GM19397 (cell line): ENCODE data around the gene TLE4.
A peak's percentile ranks its signal among the peaks of the same experiment; 100 is the strongest.
"Not testable (repeated sequence)": the region's sequence is repeated elsewhere in the genome, so short reads cannot be mapped to it uniquely, and the experiment has no call there.

Experiments
- ATAC-seq: cut with Tn5 transposase; IDR thresholded peaks from one replicate; pipeline ENCODE4 v1.9.1; 2021; ENCODE audit warnings: mild to moderate bottlenecking, moderate library complexity; ENCODE audit not compliant: unreplicated experiment

TLE4 gene

GRCh38 chr9:79709743-79710674, 138.2 kb downstream of the TLE4 start:
- no peak for ATAC-seq

DNA sequence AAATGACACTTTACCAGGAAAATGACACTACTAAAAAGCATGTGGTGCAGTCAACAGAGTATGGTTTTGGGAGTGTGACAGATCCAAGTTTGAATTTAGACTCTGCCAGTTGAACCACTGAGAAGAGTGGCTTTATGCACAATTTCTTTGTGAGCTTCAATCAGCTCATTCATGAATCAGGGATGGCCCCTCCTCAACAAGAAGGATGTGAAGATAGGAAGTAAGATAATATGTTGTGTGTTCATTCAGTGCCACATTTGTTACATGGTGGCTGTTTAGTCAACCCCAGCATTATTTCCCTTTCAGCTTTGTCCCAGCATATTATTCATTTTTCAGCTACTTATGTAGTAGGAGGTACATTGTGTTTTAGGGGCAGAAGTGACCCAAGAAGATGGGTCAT, 140.1 kb downstream of the TLE4 start:
- no peak for ATAC-seq

GRCh38 chr9:79719021-79719420, 147.3 kb downstream of the TLE4 start:
- ATAC-seq = no peak

DNA sequence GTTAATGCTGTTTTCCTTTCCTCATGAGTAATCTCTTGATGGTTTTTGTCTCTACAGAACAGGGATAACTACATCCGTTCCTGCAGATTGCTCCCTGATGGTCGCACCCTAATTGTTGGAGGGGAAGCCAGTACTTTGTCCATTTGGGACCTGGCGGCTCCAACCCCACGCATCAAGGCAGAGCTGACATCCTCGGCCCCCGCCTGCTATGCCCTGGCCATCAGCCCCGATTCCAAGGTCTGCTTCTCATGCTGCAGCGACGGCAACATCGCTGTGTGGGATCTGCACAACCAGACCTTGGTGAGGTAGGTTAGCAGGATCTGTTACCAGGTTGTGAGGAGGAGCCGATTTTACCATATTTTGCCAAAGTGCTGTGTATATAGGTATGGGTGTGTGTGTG, 148.2 kb downstream of the TLE4 start:
- ATAC-seq = no peak

DNA sequence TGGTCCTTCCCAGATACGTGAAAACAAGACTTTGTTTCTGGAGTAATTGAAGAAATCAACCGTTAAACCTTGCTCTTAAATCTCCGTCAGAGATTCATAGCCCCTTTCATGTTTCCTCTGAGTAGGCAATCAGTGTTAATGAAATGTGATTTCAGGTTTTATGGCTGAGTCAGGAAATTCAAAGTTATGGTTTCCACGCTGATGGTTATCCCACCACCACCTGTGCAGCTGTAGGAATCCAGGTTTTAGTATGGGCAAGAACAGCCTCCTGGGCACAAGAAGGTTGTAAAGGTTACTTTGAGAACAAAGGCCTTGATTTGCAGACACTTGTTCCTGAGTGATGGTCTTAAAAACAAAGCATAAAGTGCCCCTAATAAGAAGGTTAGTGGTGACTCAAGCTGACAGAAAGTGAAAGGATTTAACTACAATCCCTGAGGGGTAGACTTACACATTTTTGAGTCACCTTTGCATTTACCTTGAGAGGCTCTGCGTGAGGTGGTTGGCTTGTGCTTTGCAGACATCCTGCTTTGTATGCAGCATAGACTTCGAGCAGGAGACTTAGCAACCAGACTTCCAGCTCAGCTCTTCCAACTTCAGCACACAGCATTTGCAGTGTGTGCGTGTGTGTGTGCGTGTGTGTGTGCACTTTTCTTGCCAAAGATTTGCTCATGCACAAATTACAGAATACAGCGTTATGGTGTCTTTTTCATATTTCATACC, 159.6 kb downstream of the TLE4 start:
- peak; percentile 76 for ATAC-seq

DNA sequence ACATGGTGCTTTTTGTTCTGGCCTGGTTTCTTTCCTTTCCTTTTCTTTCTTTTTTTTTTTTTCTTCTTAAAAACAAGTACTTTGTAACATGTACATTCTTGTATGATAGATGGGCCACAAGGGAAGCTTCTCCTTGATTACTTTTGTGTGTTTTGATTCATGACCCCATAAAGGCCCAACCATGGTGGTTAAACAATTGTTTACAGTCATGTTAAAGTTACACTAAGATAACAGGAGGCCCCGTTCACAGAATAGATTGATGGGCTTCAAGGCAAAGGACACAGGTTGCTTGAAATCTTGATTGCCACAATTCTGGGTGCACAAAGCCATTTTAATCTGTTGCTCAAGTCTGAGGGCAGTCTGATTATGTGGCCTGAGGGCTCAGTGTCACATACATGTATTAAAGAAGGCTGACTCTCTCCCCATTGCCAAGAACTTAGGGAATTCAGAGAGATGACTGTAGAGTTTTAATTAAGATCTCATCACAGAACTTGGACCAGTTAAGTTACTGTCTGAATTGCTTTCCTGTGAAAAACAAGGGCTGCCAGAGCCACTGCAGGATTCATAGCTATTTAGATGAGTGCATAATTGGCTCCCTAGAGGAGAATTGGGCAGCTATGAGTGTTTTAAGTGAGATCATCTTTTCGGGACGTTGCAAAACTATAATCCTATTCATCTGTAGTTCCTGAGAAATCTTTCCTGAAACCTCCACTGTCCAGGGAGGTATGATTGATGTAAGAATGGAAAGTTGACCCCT, 163.4 kb downstream of the TLE4 start:
- ATAC-seq = no peak

GRCh38 chr9:79736051-79736450, 164.3 kb downstream of the TLE4 start:
- no peak for ATAC-seq

- ATAC-seq = no peak
These were observed 169.6 kb downstream of the TLE4 start for GRCh38 chr9:79741381-79741780.

- ATAC-seq = no peak
These were observed 170.5 kb downstream of the TLE4 start for GRCh38 chr9:79742110-79742721.

DNA sequence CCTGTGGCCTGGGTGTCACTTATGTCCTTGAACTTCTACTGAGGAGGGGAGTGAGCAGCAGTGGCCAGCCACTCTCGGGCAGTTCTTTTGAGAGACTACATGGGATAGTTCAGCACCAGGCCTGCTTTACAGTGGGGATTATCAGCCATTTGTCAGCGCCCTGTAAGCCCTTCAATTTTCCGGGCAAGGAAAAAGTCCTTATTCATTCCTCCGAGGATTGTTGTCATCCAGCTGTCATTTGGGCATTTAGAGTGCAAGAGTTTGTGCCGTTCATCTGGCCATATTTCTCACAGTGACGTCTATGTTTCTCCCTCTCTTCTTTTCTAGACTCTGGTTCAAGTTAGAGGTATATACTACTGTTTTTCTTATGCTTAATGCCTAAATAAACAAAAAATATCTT, 172.8 kb downstream of the TLE4 start:
- no peak for ATAC-seq

- ATAC-seq = no peak
These were observed 174.1 kb downstream of the TLE4 start for GRCh38 chr9:79745752-79746336.

DNA sequence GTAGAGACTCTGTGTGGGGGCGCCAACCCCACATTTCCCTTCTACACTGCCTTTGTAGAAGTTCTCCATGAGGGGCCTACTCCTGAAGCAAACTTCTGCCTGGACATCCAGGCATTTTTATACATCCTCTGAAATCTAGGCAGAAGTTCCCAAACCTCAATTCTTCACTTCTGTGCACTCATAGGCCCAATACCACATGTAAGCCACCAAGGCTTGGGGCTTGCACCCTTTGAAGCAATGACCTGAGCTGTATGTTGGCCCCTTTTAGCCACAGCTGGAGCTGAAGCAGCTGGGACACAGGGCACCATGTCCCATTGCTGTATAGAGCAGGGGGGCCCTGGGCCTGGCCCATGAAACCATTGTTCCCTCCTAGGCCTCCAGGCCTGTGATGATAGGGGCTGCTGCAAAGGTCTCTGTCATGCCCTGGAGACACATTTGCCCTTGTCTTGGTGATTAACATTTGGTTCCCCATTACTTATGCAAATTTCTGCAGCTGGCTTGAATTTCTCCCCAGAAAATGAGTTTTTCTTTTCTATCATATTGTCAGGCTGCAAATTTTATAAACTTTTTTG, 180.2 kb downstream of the TLE4 start:
- ATAC-seq = not testable (repeated sequence)

DNA sequence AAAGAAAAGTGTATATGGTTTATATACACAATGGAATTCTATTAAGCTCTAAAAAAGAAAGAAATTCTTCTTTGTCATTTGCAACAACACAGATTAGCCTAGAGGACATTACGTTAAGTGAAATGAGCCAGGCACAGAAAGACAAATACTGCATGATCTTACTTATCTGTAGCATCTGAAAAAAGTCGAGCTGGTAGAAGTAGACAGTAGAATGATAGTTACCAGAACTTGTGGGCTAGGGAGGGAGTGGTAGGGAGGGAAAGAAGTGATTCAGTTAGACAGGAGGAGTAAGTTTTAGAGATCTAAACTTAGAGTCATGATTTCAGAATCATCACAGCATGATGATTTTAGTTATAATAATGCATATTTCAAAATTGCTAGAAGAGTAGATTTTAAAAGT, 184.6 kb downstream of the TLE4 start:
- ATAC-seq = no peak

- ATAC-seq = no peak
These were observed 185.3 kb downstream of the TLE4 start for GRCh38 chr9:79757074-79757473.

- ATAC-seq = no peak
These were observed 186.3 kb downstream of the TLE4 start for GRCh38 chr9:79757881-79758669.

DNA sequence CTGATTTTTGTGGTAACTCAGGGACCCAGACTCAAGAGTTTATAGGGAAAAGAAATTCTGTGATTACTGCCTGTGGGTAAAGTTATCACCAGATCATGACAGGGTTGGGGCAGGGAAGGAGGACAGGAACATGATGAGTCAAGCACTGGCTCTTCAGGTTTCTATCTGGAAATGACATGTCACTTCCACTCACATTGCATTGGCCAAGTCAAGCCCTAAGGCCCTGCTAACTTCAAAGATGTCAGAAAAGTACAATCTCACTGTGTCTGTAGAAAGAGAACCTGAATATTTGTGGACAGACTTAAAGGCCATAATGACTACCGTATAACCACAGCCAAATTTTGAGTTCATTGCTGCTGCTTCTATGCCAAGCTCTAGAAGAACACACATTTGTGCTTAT, 187.7 kb downstream of the TLE4 start:
- ATAC-seq = no peak

DNA sequence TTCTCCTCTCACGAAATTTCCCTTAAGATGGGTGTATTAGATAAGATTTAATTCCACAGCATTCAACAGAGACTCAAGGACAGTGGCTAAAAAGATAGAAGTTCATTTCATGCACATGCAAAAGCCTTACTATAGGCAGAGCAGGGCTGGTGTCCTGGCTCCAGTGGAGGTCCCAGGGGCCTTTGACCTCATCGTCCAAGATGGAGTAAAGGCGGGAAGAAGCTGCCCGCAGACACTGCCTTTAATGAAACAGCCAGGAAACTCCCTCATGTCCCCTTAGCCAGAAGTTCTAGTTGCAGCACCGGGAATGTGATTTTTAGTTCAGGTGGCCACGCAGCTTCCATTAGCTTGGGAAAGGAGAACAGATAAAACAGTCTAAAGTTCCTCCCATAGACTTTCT, 190.3 kb downstream of the TLE4 start:
- no peak for ATAC-seq

DNA sequence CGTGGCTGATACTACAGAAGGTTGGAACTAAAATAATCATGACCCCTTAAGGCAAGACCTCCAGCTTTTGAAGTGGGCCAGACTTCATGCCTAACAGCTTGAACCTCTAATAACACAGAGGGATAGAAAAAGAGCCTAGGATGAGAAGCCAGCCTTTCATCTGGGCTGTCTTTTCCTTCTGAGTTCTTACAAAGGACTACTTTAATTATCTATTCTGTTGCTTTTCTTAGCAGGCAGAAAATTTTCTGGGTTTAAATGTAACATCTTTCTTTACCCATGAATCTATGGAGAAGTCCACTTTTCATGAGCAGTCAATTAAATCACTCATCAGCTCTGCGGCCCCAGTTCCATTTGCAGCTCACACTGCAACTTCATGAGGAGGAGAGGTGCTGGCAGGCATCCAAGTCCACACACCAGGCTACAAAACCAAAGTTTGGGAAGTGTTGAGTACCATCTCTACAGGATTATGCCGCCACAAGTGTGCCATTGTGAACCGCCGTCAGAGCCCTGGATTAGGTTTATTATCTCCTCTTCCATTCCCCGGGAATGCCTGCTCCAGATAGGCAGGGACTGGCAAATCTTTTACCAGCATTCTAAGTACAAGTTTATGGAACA, 192.0 kb downstream of the TLE4 start:
- ATAC-seq = no peak

- ATAC-seq = no peak
These were observed 192.6 kb downstream of the TLE4 start for GRCh38 chr9:79764374-79764773.
